OCI-LY3 (cell line): ENCODE results near the gene NECAB2.

ENCODE experiments used
- H2AFZ ChIP-seq: fragments of 200-600, 300-600 bp; shearing (Covaris generic); 2 replicates; pipeline ENCODE4 v1.6.0; 2014; ENCODE audit warnings: antibody characterized with exemption, low read depth, low read length
- H3K27ac ChIP-seq: fragments of 200-600, 300-600 bp; sonication (generic); 2 replicates; pipeline ENCODE4 v1.5.1; 2014; ENCODE audit warnings: mild to moderate bottlenecking, low read length, moderate library complexity, mixed read lengths
- H3K27me3 ChIP-seq: fragments of 200-600, 300-600 bp; sonication (generic); 2 replicates; pipeline ENCODE4 v1.6.1; 2014; ENCODE audit warnings: low read depth, low read length, mixed read lengths
- H3K36me3 ChIP-seq: fragments of 200-600, 300-600 bp; sonication (generic); replicated peaks from 2 replicates; pipeline ENCODE3; 2014; ENCODE audit warnings: low read depth, low read length, mixed read lengths
- H3K4me1 ChIP-seq: fragments of 300-600, 200-600 bp; sonication (generic); 2 replicates; pipeline ENCODE4 v1.6.1; 2014; ENCODE audit warnings: low read length, mixed read lengths
- H3K4me2 ChIP-seq: fragments of 200-600, 300-600 bp; sonication (generic); 2 replicates; pipeline ENCODE4 v1.6.1; 2014; ENCODE audit warnings: low read length, mixed read lengths
- H3K4me3 ChIP-seq: fragments of 300-600, 200-600 bp; sonication (generic); 2 replicates; pipeline ENCODE4 v1.5.1; 2014; ENCODE audit warnings: antibody characterized with exemption, mild to moderate bottlenecking, low read length, moderate library complexity
- H3K79me2 ChIP-seq: fragments of 300-600, 200-600 bp; shearing (Covaris generic); 2 replicates; pipeline ENCODE4 v1.6.1; 2014; ENCODE audit warnings: mild to moderate bottlenecking, low read length, mixed read lengths
- H3K9ac ChIP-seq: fragments of 300-600, 200-600 bp; shearing (Covaris generic); 2 replicates; pipeline ENCODE4 v1.6.0; 2014; ENCODE audit warnings: mild to moderate bottlenecking, low read length, moderate library complexity
- H3K9me3 ChIP-seq: fragments of 200-600, 300-600 bp; shearing (Covaris generic); 2 replicates; pipeline ENCODE4 v1.6.1; 2014; ENCODE audit warnings: low read length, mixed read lengths; ENCODE audit not compliant: insufficient read depth
- H4K20me1 ChIP-seq: fragments of 200-600, 300-600 bp; sonication (generic); 2 replicates; pipeline ENCODE4 v1.6.1; 2016; ENCODE audit warnings: low read length, mixed read lengths; ENCODE audit not compliant: insufficient read depth
- CTCF ChIP-seq: fragments of 200-600, 300-600 bp; sonication (generic); IDR thresholded peaks from 2 replicates; pipeline ENCODE4 v1.5.1; 2014; ENCODE audit warnings: antibody characterized with exemption, low read length, low read depth
- EZH2phosphoT487 ChIP-seq: fragments of 200-600 bp; shearing (Covaris generic); IDR thresholded peaks from 2 replicates; pipeline ENCODE4 v1.6.1; 2018; ENCODE audit warnings: antibody characterized with exemption, mixed run types, low read depth

The NECAB2 gene

GRCh38 chr16:83966153-83966696 is 1.8 kb upstream of the NECAB2 start:
- Histone ChIP-seq H3K4me3 (no peak overlapping the region), H3K4me2 (no peak overlapping the region), H3K36me3 (no peaks in the 10 kb centered on the region), H3K27me3 (no peaks in the 10 kb centered on the region), H3K4me1 (no peaks in the 10 kb centered on the region), H4K20me1 (no peaks in the 10 kb centered on the region), H3K79me2 (no peaks in the 10 kb centered on the region), H2AFZ (no peak overlapping the region), H3K27ac (no peak overlapping the region), H3K9ac (no peak overlapping the region), H3K9me3 (no peaks in the 10 kb centered on the region)
- TF ChIP-seq EZH2phosphoT487, result no peak
- no peak for TF ChIP-seq CTCF

GRCh38 chr16:83967091-83967490 is 953 bp upstream of the NECAB2 start:
- no peaks in the 10 kb centered on the region for H3K9me3 ChIP-seq
- no peaks in the 10 kb centered on the region for H3K27me3 ChIP-seq
- no peaks in the 10 kb centered on the region for H3K4me1 ChIP-seq
- H3K4me2 ChIP-seq, result no peak overlapping the region
- H3K36me3 ChIP-seq, result no peaks in the 10 kb centered on the region
- H4K20me1 ChIP-seq, result no peaks in the 10 kb centered on the region
- no peaks in the 10 kb centered on the region for H3K79me2 ChIP-seq
- no peak overlapping the region for H3K27ac ChIP-seq
- TF ChIP-seq CTCF (no peak), EZH2phosphoT487 (no peak)
- no peak overlapping the region for H3K4me3 ChIP-seq
- no peak overlapping the region for H3K9ac ChIP-seq
- H2AFZ ChIP-seq, result no peak overlapping the region

- no peak overlapping the region for H3K27ac ChIP-seq
- H4K20me1 ChIP-seq, result no peaks in the 10 kb centered on the region
- no peaks in the 10 kb centered on the region for H3K9me3 ChIP-seq
- TF ChIP-seq EZH2phosphoT487, result no peak
- TF ChIP-seq CTCF, result no peak
- H3K36me3 ChIP-seq, result no peaks in the 10 kb centered on the region
- H3K79me2 ChIP-seq, result no peaks in the 10 kb centered on the region
- no peak overlapping the region for H3K4me2 ChIP-seq
- no peak overlapping the region for H2AFZ ChIP-seq
- no peaks in the 10 kb centered on the region for H3K4me1 ChIP-seq
- no peak overlapping the region for H3K9ac ChIP-seq
- no peaks in the 10 kb centered on the region for H3K27me3 ChIP-seq
- H3K4me3 ChIP-seq, result no peak overlapping the region
Measured at GRCh38 chr16:83968306-83968851, 335 bp downstream of the NECAB2 start.

- Histone ChIP-seq H4K20me1 (no peaks in the 10 kb centered on the region), H3K4me3 (no peak overlapping the region), H3K9me3 (no peaks in the 10 kb centered on the region), H3K79me2 (no peaks in the 10 kb centered on the region), H3K4me2 (no peak overlapping the region), H3K36me3 (no peaks in the 10 kb centered on the region), H3K27me3 (no peaks in the 10 kb centered on the region), H3K9ac (no peak overlapping the region), H3K27ac (no peak overlapping the region), H3K4me1 (no peaks in the 10 kb centered on the region), H2AFZ (no peak overlapping the region)
- TF ChIP-seq EZH2phosphoT487, result no peak
- no peak for TF ChIP-seq CTCF
Measured at GRCh38 chr16:83968891-83969649, 1.0 kb downstream of the NECAB2 start.
